GM21526 (cell line): Measurements from ENCODE around the gene CCDC24.

Source experiments
- ATAC-seq: cut with Tn5 transposase; IDR thresholded peaks from one replicate; pipeline ENCODE4 v1.9.1; 2021; ENCODE audit warnings: moderate library complexity; ENCODE audit not compliant: unreplicated experiment, low FRiP score

CCDC24 gene

GRCh38 chr1:44036409-44037139, 45.2 kb downstream of the CCDC24 start:
- ATAC-seq = no peak

GRCh38 chr1:44037154-44037553, 45.8 kb downstream of the CCDC24 start:
- no peak for ATAC-seq

- ATAC-seq = no peak
Measured at GRCh38 chr1:44038876-44039657, 47.7 kb downstream of the CCDC24 start.

- ATAC-seq = no peak
Measured at GRCh38 chr1:44040418-44040817, 49.0 kb downstream of the CCDC24 start.

- no peak for ATAC-seq
Measured at GRCh38 chr1:44040846-44041245, 49.4 kb downstream of the CCDC24 start.

- no peak for ATAC-seq
Measured at GRCh38 chr1:44043176-44044070, 52.0 kb downstream of the CCDC24 start.

- ATAC-seq = no peak
Measured at GRCh38 chr1:44044071-44044801, 52.8 kb downstream of the CCDC24 start.

GRCh38 chr1:44045064-44045463, 53.7 kb downstream of the CCDC24 start:
- no peak for ATAC-seq
